Thyroid gland (tissue), 4 donors: ENCODE measurements around the gene SATB1. TPM values are rescaled to one million over a fixed set of nuclear protein-coding genes. Genes with fewer than 3 reads are reported as not detected.

Source experiments
- DNase-seq, 2 donors: peaks; one replicate each; pipeline ENCODE4 v3.0.0-alpha.2; 2019
- H3K27ac ChIP-seq, 3 donors: fragments of 200-600 bp; sonication (generic); 1 replicate in 2 of 3; 2 replicates in 1 of 3; pipeline ENCODE4 v1.5.1; 2016 to 2019; ENCODE audit warnings: mild to moderate bottlenecking in 1 of 3, moderate library complexity in 1 of 3
- H3K27me3 ChIP-seq: fragments of 200-600 bp; sonication (generic); one replicate; pipeline ENCODE4 v1.5.1; 2019
- H3K36me3 ChIP-seq, 2 donors: fragments of 200-600 bp; sonication (generic); one replicate each; pipeline ENCODE4 v1.5.1; 2016 to 2019
- H3K4me1 ChIP-seq, 2 donors: fragments of 200-600 bp; sonication (generic); one replicate each; pipeline ENCODE4 v1.5.1; 2017 to 2019
- H3K4me3 ChIP-seq, 3 donors: fragments of 200-600 bp; sonication (generic); replicated peaks in 1 of 3; 1 replicate in 2 of 3; 2 replicates in 1 of 3; pipeline ENCODE4 v1.5.1; 2016; ENCODE audit warnings: mild to moderate bottlenecking in 1 of 3
- H3K9me3 ChIP-seq: fragments of 200-600 bp; sonication (generic); one replicate; pipeline ENCODE4 v1.5.1; 2017
- CTCF ChIP-seq, 6 experiments: fragments of 200-600 bp in 3 of 6; fragments of 450-650 bp in 3 of 6; sonication (generic) in 3 of 6; IDR thresholded peaks; one replicate each; pipeline ENCODE4 v1.5.1; 2016 to 2019; ENCODE audit warnings: antibody characterized with exemption in 6 of 6, mild to moderate bottlenecking in 2 of 6, inconsistent platforms in 1 of 6, moderate library complexity in 1 of 6
- POLR2A ChIP-seq, 2 donors: fragments of 450-650 bp; IDR thresholded peaks; one replicate each; pipeline ENCODE4 v1.6.1; 2017; ENCODE audit warnings: antibody characterized with exemption in 2 of 2, mild to moderate bottlenecking in 2 of 2, moderate library complexity in 1 of 2
- WGBS, 2 donors: methylation state at CpG; one replicate each; pipeline ENCODE4 v1.1.5; 2017; 5-methylcytosine and 5-hydroxymethylcytosine counted together
- intact Hi-C: fragments of 100-400 bp; cut with DNase I; formaldehyde crosslinking; loops from one replicate; pipeline ENCODE4 v1.15.1; 2023
- total RNA-seq, 4 donors: library from RNA; depleted of rRNA; stranded (reverse); fragments of >200 nt; gene quantifications; one replicate each; pipeline ENCODE4 v1.2.3, GENCODE V29; 2016

SATB1 gene
- total RNA-seq, 4 donors from 2014 or later, result 45.4 to 115 (median 64.4) TPM

GRCh38 chr3:18349197-18349798, 75.8 kb downstream of the SATB1 start:
- Histone ChIP-seq H3K9me3 (no peaks in the 10 kb centered on the region), H3K36me3 (peaks cover 10 to 22% of the 10 kb centered on the region in 2 donors), H3K4me1 (no peaks in the 10 kb centered on the region), H3K27me3 (no peaks in the 10 kb centered on the region), H3K27ac (no peak overlapping the region), H3K4me3 (no peak overlapping the region)
- DNase-seq, result no peak
- 91 to 95% methylated on average over 17 to 18 of the region's 18 CpGs for WGBS, 2 donors
- TF ChIP-seq POLR2A (IDR thresholded peaks at IDR 0.05) (no peak), CTCF (IDR thresholded peaks at IDR 0.05) (no peak)
- intact Hi-C loops, result no loop called here

GRCh38 chr3:18346097-18346496, 79.0 kb downstream of the SATB1 start:
- peaks cover 10 to 17% of the 10 kb centered on the region in 2 donors for H3K36me3 ChIP-seq
- H3K27ac ChIP-seq, result no peak overlapping the region
- 96 to 97% methylated on average over 4 of the region's 4 CpGs for WGBS, 2 donors
- intact Hi-C loops, result no loop called here
- no peak for DNase-seq
- H3K4me1 ChIP-seq, result no peaks in the 10 kb centered on the region
- TF ChIP-seq POLR2A (IDR thresholded peaks at IDR 0.05), result no peak
- TF ChIP-seq CTCF (IDR thresholded peaks at IDR 0.05), result no peak
- no peaks in the 10 kb centered on the region for H3K27me3 ChIP-seq
- H3K9me3 ChIP-seq, result no peaks in the 10 kb centered on the region
- H3K4me3 ChIP-seq, result no peak overlapping the region

GRCh38 chr3:18345015-18345367, 80.1 kb downstream of the SATB1 start:
- Histone ChIP-seq H3K27me3 (no peaks in the 10 kb centered on the region), H3K4me3 (no peak overlapping the region), H3K27ac (no peak overlapping the region), H3K9me3 (no peaks in the 10 kb centered on the region), H3K4me1 (no peaks in the 10 kb centered on the region), H3K36me3 (peaks cover 10 to 17% of the 10 kb centered on the region in 2 donors)
- TF ChIP-seq CTCF (IDR thresholded peaks at IDR 0.05), result no peak
- DNase-seq, result no peak
- intact Hi-C loops, result no loop called here
- WGBS, 2 donors, result 32% methylated on average over 5 of the region's 5 CpGs

GRCh38 chr3:18344306-18345014, 80.7 kb downstream of the SATB1 start:
- Histone ChIP-seq H3K4me1 (no peaks in the 10 kb centered on the region), H3K27me3 (no peaks in the 10 kb centered on the region), H3K27ac (no peak overlapping the region), H3K4me3 (no peak overlapping the region), H3K36me3 (peaks cover 10 to 13% of the 10 kb centered on the region in 2 donors), H3K9me3 (no peaks in the 10 kb centered on the region)
- TF ChIP-seq CTCF (IDR thresholded peaks at IDR 0.05) (no peak), POLR2A (IDR thresholded peaks at IDR 0.05) (no peak)
- 48% methylated on average over 4 of the region's 4 CpGs for WGBS, 2 donors
- no peak for DNase-seq
- intact Hi-C loops, result no loop called here

- Histone ChIP-seq H3K27me3 (no peaks in the 10 kb centered on the region), H3K27ac (no peak overlapping the region), H3K9me3 (no peaks in the 10 kb centered on the region), H3K4me1 (no peaks in the 10 kb centered on the region), H3K36me3 (peaks cover 3 to 7% of the 10 kb centered on the region in 2 donors), H3K4me3 (no peak overlapping the region)
- WGBS, 2 donors, result 64 to 65% methylated on average over 2 of the region's 2 CpGs
- intact Hi-C loops, result no loop called here
- TF ChIP-seq POLR2A (IDR thresholded peaks at IDR 0.05), result no peak
- TF ChIP-seq CTCF (IDR thresholded peaks at IDR 0.05), result no peak
- no peak for DNase-seq
Observed at GRCh38 chr3:18343809-18344208, 81.3 kb downstream of the SATB1 start.
